PC-9 (cell line): Measurements from ENCODE around the gene TMEM255A. TPM values are rescaled to one million over a fixed set of nuclear protein-coding genes. Genes with fewer than 3 reads are reported as not detected.

Source experiments
- BruUV-seq: library from RNA; stranded (reverse); fragments of 400-500 nt; replicated peaks from 2 replicates; lab custom pipeline; 2021; lab: Mats Ljungman, UMichigan
- CTCF ChIA-PET: fragments of 300-600 bp; sonication (Branson Sonifier 250); formaldehyde crosslinking; loops from one replicate; lab custom pipeline; 2022; ENCODE audit warnings: antibody characterized with exemption; lab: Charles Lee
- POLR2A ChIA-PET: fragments of 300-600 bp; sonication (Branson Sonifier 250); formaldehyde crosslinking; loops from one replicate; lab custom pipeline; 2022; ENCODE audit warnings: antibody characterized with exemption; ENCODE audit not compliant: unreplicated experiment; lab: Charles Lee
- DNase-seq, 2 experiments: peaks; one replicate each; pipeline versions ENCODE4 v3.0.0 to v3.0.0-alpha.2; 2015 to 2022; ENCODE audit warnings: mixed read lengths in 1 of 2
- H2AFZ ChIP-seq: fragments of 200-600 bp; sonication (generic); 2 replicates; pipeline ENCODE4 v1.8.1; 2017; ENCODE audit warnings: antibody characterized with exemption
- H3F3A ChIP-seq: fragments of 200-600 bp; sonication (generic); 2 replicates; pipeline ENCODE4 v1.8.1; 2017; ENCODE audit warnings: antibody characterized with exemption, mild to moderate bottlenecking, low read depth; ENCODE audit not compliant: insufficient read depth
- H3K27ac ChIP-seq: fragments of 200-600 bp; sonication (generic); 2 replicates; pipeline ENCODE4 v1.6.1; 2016; ENCODE audit warnings: mixed run types
- H3K27me3 ChIP-seq: fragments of 200-600 bp; sonication (generic); 2 replicates; pipeline ENCODE4 v1.6.1; 2016; ENCODE audit warnings: low read depth, mixed run types; ENCODE audit not compliant: insufficient read depth
- H3K36me3 ChIP-seq: fragments of 200-600 bp; sonication (generic); 2 replicates; pipeline ENCODE4 v1.6.1; 2016; ENCODE audit warnings: low read depth, mixed run types
- H3K4me1 ChIP-seq: fragments of 200-600 bp; sonication (generic); replicated peaks from 2 replicates; pipeline ENCODE4 v1.6.1; 2016; ENCODE audit warnings: mixed run types; ENCODE audit not compliant: insufficient read depth
- H3K4me2 ChIP-seq: fragments of 200-600 bp; sonication (generic); 2 replicates; pipeline ENCODE4 v1.6.1; 2017; ENCODE audit warnings: mixed run types
- H3K4me3 ChIP-seq: fragments of 200-600 bp; sonication (generic); 2 replicates; pipeline ENCODE4 v1.6.1; 2016; ENCODE audit warnings: mixed run types
- H3K79me2 ChIP-seq: fragments of 200-600 bp; sonication (generic); 2 replicates; pipeline ENCODE4 v1.6.1; 2017; ENCODE audit warnings: low read depth, mixed run types
- H3K9me2 ChIP-seq: fragments of 200-600 bp; sonication (generic); 2 replicates; pipeline ENCODE4 v1.8.1; 2017; ENCODE audit warnings: mild to moderate bottlenecking; ENCODE audit not compliant: insufficient read depth
- H3K9me3 ChIP-seq: fragments of 200-600 bp; sonication (generic); 2 replicates; pipeline ENCODE4 v1.8.1; 2016; ENCODE audit warnings: low read depth; ENCODE audit not compliant: insufficient read depth
- H4K20me1 ChIP-seq: fragments of 200-600 bp; sonication (generic); 2 replicates; pipeline ENCODE4 v1.8.1; 2017; ENCODE audit not compliant: insufficient read depth
- EZH2 ChIP-seq: fragments of 200-600 bp; sonication (generic); IDR thresholded peaks from 2 replicates; pipeline ENCODE4 v1.8.0; 2017; ENCODE audit warnings: antibody characterized with exemption, low read depth
- intact Hi-C: fragments of 100-400 bp; cut with micrococcal nuclease; formaldehyde crosslinking; loops from one replicate; pipeline ENCODE4 v1.10.0; 2022; ENCODE audit not compliant: unreplicated experiment
- total RNA-seq: library from RNA; stranded (reverse); gene quantifications from 2 replicates; pipeline ENCODE4 v1.2.3, GENCODE V29; 2021
- TF ChIP-seq, protein P1 (sequence below): fragments of 200-600 bp; sonication (generic); conservative IDR thresholded peaks from 2 replicates; pipeline ENCODE4 v1.6.1; 2017; ENCODE audit warnings: mixed run types, antibody characterized with exemption, mild to moderate bottlenecking, moderate library complexity

The TMEM255A gene
- total RNA-seq, 1 experiment from 2014 or later: 16.7 TPM

- Histone ChIP-seq H3K27me3 (no peaks in the 10 kb centered on the region), H3K9me3 (peaks cover 10% of the 10 kb centered on the region; the same call in 1 of the 2 replicates), H4K20me1 (no peaks in the 10 kb centered on the region), H3K27ac (no peak overlapping the region), H3K79me2 (no peaks in the 10 kb centered on the region), H3F3A (no peaks in the 10 kb centered on the region), H3K4me3 (no peak overlapping the region), H3K36me3 (no peaks in the 10 kb centered on the region), H2AFZ (no peak overlapping the region), H3K9me2 (no peaks in the 10 kb centered on the region), H3K4me2 (no peak overlapping the region), H3K4me1 (no peaks in the 10 kb centered on the region)
- no TSS peak for BruUV-seq
- no peak for DNase-seq
- intact Hi-C loops: no loop called here
- TF ChIP-seq, protein P1, sequence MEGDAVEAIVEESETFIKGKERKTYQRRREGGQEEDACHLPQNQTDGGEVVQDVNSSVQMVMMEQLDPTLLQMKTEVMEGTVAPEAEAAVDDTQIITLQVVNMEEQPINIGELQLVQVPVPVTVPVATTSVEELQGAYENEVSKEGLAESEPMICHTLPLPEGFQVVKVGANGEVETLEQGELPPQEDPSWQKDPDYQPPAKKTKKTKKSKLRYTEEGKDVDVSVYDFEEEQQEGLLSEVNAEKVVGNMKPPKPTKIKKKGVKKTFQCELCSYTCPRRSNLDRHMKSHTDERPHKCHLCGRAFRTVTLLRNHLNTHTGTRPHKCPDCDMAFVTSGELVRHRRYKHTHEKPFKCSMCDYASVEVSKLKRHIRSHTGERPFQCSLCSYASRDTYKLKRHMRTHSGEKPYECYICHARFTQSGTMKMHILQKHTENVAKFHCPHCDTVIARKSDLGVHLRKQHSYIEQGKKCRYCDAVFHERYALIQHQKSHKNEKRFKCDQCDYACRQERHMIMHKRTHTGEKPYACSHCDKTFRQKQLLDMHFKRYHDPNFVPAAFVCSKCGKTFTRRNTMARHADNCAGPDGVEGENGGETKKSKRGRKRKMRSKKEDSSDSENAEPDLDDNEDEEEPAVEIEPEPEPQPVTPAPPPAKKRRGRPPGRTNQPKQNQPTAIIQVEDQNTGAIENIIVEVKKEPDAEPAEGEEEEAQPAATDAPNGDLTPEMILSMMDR: no peak
- TF ChIP-seq EZH2: no peak
- ChIA-PET CTCF (no interaction called here), POLR2A (no interaction called here)
These were observed 22.9 kb upstream of the TMEM255A start for GRCh38 chrX:120334151-120334550.

- POLR2A ChIA-PET: no interaction called here
- Histone ChIP-seq H3K4me3 (no peak overlapping the region), H3K4me1 (no peaks in the 10 kb centered on the region), H3K36me3 (no peaks in the 10 kb centered on the region), H3K9me2 (no peaks in the 10 kb centered on the region), H4K20me1 (no peaks in the 10 kb centered on the region), H3K4me2 (no peak overlapping the region), H3K27ac (no peak overlapping the region), H3F3A (no peaks in the 10 kb centered on the region), H2AFZ (no peak overlapping the region), H3K79me2 (no peaks in the 10 kb centered on the region), H3K27me3 (no peaks in the 10 kb centered on the region), H3K9me3 (peaks cover 5% of the 10 kb centered on the region; the same call in 1 of the 2 replicates)
- intact Hi-C loops: no loop called here
- CTCF ChIA-PET: interaction anchor here (0.6 kb wide), 1 partner anchor 28 kb away, joined by 4 read pairs; no protein-coding TSS in a partner anchor
- TF ChIP-seq, protein P1: no peak
- TF ChIP-seq EZH2: no peak
- DNase-seq: no peak
- BruUV-seq: no TSS peak
These were observed 21.1 kb upstream of the TMEM255A start for GRCh38 chrX:120332394-120332793.

DNA sequence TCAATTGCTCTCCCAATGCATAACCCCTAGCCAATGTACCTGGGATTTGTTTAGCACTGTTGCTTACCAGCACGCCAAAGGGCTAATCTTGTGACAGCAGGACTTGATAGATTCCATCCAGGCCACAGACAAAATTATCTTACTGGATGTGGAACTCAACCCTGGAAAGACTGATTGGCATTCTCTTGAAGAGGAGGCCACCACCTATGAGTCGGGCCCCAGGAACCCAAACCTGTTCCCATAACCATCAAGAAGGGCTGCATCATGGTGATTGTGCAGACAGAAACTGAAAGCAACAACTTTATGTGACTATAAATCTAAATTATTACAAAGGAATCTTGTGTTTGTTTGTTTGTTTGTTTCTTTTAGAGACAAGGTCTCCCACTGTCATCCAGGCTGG, 19.9 kb upstream of the TMEM255A start:
- Histone ChIP-seq H3K4me1 (no peaks in the 10 kb centered on the region), H3K4me3 (no peak overlapping the region), H3K9me2 (no peaks in the 10 kb centered on the region), H3K4me2 (no peak overlapping the region), H3K36me3 (no peaks in the 10 kb centered on the region), H3K27me3 (no peaks in the 10 kb centered on the region), H3K27ac (no peak overlapping the region), H3K9me3 (no peaks in the 10 kb centered on the region; the same call in 1 of the 2 replicates), H3K79me2 (no peaks in the 10 kb centered on the region), H4K20me1 (no peaks in the 10 kb centered on the region), H2AFZ (no peak overlapping the region), H3F3A (no peaks in the 10 kb centered on the region)
- intact Hi-C loops: no loop called here
- no peak for DNase-seq
- TF ChIP-seq, protein P1: no peak
- TF ChIP-seq EZH2: no peak
- POLR2A ChIA-PET: no interaction called here
- CTCF ChIA-PET: no interaction called here
- no TSS peak for BruUV-seq
